Effector memory CD4-positive, alpha-beta T cell (primary cell): ENCODE data around the gene KLRC2.
"Not testable (repeated sequence)": the region's sequence is repeated elsewhere in the genome, so short reads cannot be mapped to it uniquely, and the experiment has no call there.

Experiments used
- DNase-seq, 3 donors: peaks; one replicate each; pipeline ENCODE4 v3.0.0-alpha.2; 2020
- H3K27ac ChIP-seq: 2 replicates; pipeline ENCODE4 v1.7.0; 2013; ENCODE audit warnings: mild to moderate bottlenecking, low read length, moderate library complexity; ENCODE audit not compliant: insufficient read depth, poor library complexity, severe bottlenecking
- H3K27me3 ChIP-seq: replicated peaks from 2 replicates; pipeline ENCODE4 v1.7.0; 2013; ENCODE audit warnings: mild to moderate bottlenecking, low read length; ENCODE audit not compliant: insufficient read depth, control insufficient read depth, poor library complexity, severe bottlenecking
- H3K36me3 ChIP-seq: 2 replicates; pipeline ENCODE4 v1.7.0; 2013; ENCODE audit warnings: mild to moderate bottlenecking, low read length, moderate library complexity; ENCODE audit not compliant: control insufficient read depth, insufficient read depth
- H3K4me1 ChIP-seq: 2 replicates; pipeline ENCODE4 v1.7.0; 2013; ENCODE audit warnings: low read length, mild to moderate bottlenecking; ENCODE audit not compliant: control insufficient read depth, insufficient read depth, poor library complexity, severe bottlenecking
- H3K4me3 ChIP-seq: 2 replicates; pipeline ENCODE4 v1.7.0; 2013; ENCODE audit warnings: low read length, low read depth, mild to moderate bottlenecking; ENCODE audit not compliant: insufficient read depth, poor library complexity, severe bottlenecking
- H3K9me3 ChIP-seq: 2 replicates; pipeline ENCODE4 v1.7.0; 2013; ENCODE audit warnings: mild to moderate bottlenecking, low read length, moderate library complexity; ENCODE audit not compliant: control insufficient read depth

KLRC2 gene

GRCh38 chr12:10409392-10409791, 26.4 kb downstream of the KLRC2 start, which contains the start of gene KLRC4:
KLRC4 (minus strand) TSS chr12:10409757; CDS start chr12:10409575, 182 bp downstream.
- no peak within 1 kb of the TSS for H3K4me3 ChIP-seq
- no peak for DNase-seq

DNA sequence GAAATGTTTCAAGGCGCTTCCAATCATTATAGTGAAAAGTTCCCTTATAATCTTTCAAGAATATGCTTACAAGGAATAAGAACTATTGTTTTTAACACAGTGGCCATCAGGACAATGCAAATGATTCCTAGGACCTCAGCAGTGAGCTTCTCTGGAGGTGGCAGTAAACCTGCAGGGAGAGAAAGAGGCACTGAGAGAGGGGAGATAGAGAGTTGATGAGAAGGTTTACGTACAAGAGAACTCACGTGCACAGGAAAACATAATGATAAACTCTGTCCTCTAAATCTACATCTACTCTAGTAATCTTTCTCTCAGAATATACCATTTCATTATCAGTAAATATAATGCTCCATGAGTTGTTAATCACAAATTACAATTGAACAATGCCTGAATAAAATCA, 27.0 kb downstream of the KLRC2 start:
- Histone ChIP-seq H3K9me3 (no peaks in the 10 kb centered on the region), H3K4me1 (no peaks in the 10 kb centered on the region), H3K27ac (no peak overlapping the region), H3K36me3 (no peaks in the 10 kb centered on the region), H3K27me3 (no peaks in the 10 kb centered on the region), H3K4me3 (no peak overlapping the region)
- DNase-seq = no peak

More at GRCh38 chr12:10409392-10409791, 26.4 kb downstream of the KLRC2 start, which contains the start of gene KLRC4:
- H3K27me3 ChIP-seq = no peaks in the 10 kb centered on the region
- no peaks in the 10 kb centered on the region for H3K36me3 ChIP-seq
- no peak within 1 kb of the TSS for H3K27ac ChIP-seq
- no peaks in the 10 kb centered on the region for H3K4me1 ChIP-seq
- no peaks in the 10 kb centered on the region for H3K9me3 ChIP-seq

GRCh38 chr12:10406725-10407124, 29.1 kb downstream of the KLRC2 start:
- Histone ChIP-seq H3K4me3 (no peak overlapping the region), H3K9me3 (no peaks in the 10 kb centered on the region), H3K27ac (no peak overlapping the region), H3K4me1 (no peaks in the 10 kb centered on the region), H3K27me3 (no peaks in the 10 kb centered on the region), H3K36me3 (no peaks in the 10 kb centered on the region)
- DNase-seq = no peak

GRCh38 chr12:10405294-10405693, 30.5 kb downstream of the KLRC2 start:
- Histone ChIP-seq H3K4me3 (no peak overlapping the region), H3K27me3 (no peaks in the 10 kb centered on the region), H3K9me3 (no peaks in the 10 kb centered on the region), H3K27ac (no peak overlapping the region), H3K36me3 (no peaks in the 10 kb centered on the region), H3K4me1 (no peaks in the 10 kb centered on the region)
- no peak for DNase-seq

GRCh38 chr12:10404798-10405197, 31.0 kb downstream of the KLRC2 start:
- Histone ChIP-seq H3K4me3 (no peak overlapping the region), H3K36me3 (no peaks in the 10 kb centered on the region), H3K27me3 (no peaks in the 10 kb centered on the region), H3K27ac (no peak overlapping the region), H3K4me1 (no peaks in the 10 kb centered on the region), H3K9me3 (no peaks in the 10 kb centered on the region)
- DNase-seq = no peak

- H3K9me3 ChIP-seq = no peaks in the 10 kb centered on the region
- H3K4me1 ChIP-seq = no peaks in the 10 kb centered on the region
- no peak overlapping the region for H3K4me3 ChIP-seq
- DNase-seq = no peak
- H3K36me3 ChIP-seq = no peaks in the 10 kb centered on the region
- no peaks in the 10 kb centered on the region for H3K27me3 ChIP-seq
- no peak overlapping the region for H3K27ac ChIP-seq
Observed at GRCh38 chr12:10400829-10401228, 35.0 kb downstream of the KLRC2 start.

DNA sequence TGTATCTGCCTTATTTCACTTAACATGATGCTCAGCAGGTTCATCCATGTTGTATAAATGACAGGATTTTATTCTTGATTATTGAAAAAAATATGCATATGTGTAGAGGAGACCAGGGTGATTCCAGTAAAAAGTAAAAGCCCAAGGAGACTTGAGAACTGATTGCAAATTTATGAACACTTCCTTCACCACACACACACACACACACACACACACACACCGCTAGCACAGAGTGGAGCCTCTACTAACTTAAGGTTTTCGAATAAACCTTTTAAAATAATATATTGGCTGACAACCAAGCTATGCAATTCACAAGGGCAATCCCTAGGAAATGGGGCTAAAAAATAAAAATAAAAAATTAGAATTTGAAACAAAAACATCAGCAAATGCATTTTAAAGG, 37.6 kb downstream of the KLRC2 start:
- H3K27me3 ChIP-seq = no peaks in the 10 kb centered on the region
- H3K27ac ChIP-seq = no peak overlapping the region
- H3K36me3 ChIP-seq = no peaks in the 10 kb centered on the region
- no peak overlapping the region for H3K4me3 ChIP-seq
- H3K4me1 ChIP-seq = no peaks in the 10 kb centered on the region
- H3K9me3 ChIP-seq = no peaks in the 10 kb centered on the region
- DNase-seq = no peak

DNA sequence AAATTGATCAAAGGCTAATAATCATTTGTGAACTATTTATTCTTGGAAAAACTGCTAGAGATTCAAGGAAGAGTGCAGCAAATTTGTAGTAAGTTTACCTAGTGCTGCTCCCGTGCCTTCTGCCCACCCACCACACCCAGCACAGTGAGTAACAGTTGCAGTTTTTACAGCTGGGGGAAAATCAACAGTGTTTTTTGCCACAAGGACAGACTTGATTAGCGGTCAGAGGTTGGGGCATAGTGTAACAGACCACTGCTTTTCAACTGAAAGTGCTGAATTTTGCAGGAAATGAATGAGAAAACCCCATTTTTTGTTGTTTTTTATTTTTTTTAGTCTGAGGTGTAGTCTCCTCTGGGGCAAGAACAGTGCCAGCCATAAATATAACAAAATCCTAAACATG, 38.5 kb downstream of the KLRC2 start:
- Histone ChIP-seq H3K36me3 (no peaks in the 10 kb centered on the region), H3K27ac (no peak overlapping the region), H3K9me3 (no peaks in the 10 kb centered on the region), H3K27me3 (no peaks in the 10 kb centered on the region), H3K4me3 (no peak overlapping the region), H3K4me1 (no peaks in the 10 kb centered on the region)
- no peak for DNase-seq

DNA sequence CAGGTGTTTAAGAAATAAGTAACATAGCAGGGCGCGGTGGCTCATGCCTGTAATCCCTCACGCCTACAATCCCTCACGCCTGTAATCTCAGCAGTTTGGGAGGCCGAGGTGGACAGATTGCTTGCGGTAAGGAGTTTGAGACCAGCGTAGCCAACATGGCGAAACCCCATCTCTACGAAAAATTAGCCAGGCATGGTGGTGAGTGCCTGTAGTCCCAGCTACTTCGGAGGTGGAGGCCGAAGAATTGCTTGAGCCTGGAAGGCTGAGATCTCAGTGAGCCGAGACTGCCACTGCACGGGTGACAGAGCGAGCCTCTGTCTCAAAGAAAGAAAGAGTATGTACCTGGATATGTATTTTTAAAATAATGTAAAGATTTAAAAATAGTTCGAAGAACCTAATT, 39.6 kb downstream of the KLRC2 start:
- DNase-seq, H3K9me3 ChIP-seq, H3K4me3 ChIP-seq, H3K27me3 ChIP-seq, H3K4me1 ChIP-seq, H3K36me3 ChIP-seq, H3K27ac ChIP-seq: not testable (repeated sequence)

DNA sequence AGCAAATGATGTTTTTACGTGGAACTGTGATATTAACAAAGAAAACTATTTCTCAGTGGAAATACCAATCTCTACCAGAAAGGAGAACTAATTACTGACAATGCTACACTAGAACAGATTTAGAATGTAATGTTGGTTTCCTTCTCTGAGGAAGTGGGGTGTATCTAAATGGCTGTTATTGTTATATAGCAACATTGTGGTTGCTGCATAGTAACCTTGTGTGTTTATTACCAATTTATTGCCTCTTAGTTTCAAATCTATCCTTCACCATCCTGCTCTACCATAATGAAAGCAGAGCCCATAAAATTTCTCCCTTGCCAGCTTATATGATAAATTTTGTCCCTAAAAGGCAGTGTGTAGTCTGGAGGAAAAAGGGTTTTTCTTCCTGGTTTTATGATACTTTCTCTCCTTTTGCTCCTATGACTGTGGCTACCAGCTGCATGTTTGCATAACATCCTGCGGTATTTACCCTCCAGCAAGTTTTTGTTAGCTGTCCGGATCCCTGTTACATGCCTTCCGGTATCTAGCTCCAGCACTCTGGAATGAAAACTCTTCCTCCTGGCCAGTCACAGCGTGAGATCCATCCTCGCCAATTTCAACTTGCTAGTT, 40.3 kb downstream of the KLRC2 start:
- H3K36me3 ChIP-seq = no peaks in the 10 kb centered on the region
- no peaks in the 10 kb centered on the region for H3K9me3 ChIP-seq
- DNase-seq = no peak
- no peak overlapping the region for H3K27ac ChIP-seq
- no peaks in the 10 kb centered on the region for H3K4me1 ChIP-seq
- no peaks in the 10 kb centered on the region for H3K27me3 ChIP-seq
- H3K4me3 ChIP-seq = no peak overlapping the region
